Sigmoid colon (tissue), 7 donors: ENCODE data around the gene WDR83. TPM values are rescaled to one million over a fixed set of nuclear protein-coding genes. Genes with fewer than 3 reads are reported as not detected.
A peak's percentile ranks its signal among the peaks of the same experiment; 100 is the strongest.
"Not testable (repeated sequence)": the region's sequence is repeated elsewhere in the genome, so short reads cannot be mapped to it uniquely, and the experiment has no call there.

Experiments
- DNase-seq: peaks from one replicate; pipeline ENCODE4 v3.0.0-alpha.2; 2019
- H3K27ac ChIP-seq, 4 donors: fragments of 200-600 bp; sonication (generic); one replicate each; pipeline ENCODE4 v1.5.1; 2016 to 2019; ENCODE audit warnings: mild to moderate bottlenecking in 1 of 4
- H3K27me3 ChIP-seq, 3 donors: fragments of 200-600 bp; sonication (generic); one replicate each; pipeline ENCODE4 v1.5.1; 2019; ENCODE audit warnings: mild to moderate bottlenecking in 1 of 3
- H3K36me3 ChIP-seq, 4 donors: fragments of 200-600 bp; sonication (generic); one replicate each; pipeline ENCODE4 v1.5.1; 2016 to 2019
- H3K4me1 ChIP-seq, 4 donors: fragments of 200-600 bp; sonication (generic); one replicate each; pipeline ENCODE4 v1.5.1; 2017 to 2019
- H3K4me3 ChIP-seq, 4 donors: fragments of 200-600 bp; sonication (generic); one replicate each; pipeline ENCODE4 v1.5.1; 2017 to 2019; ENCODE audit warnings: mild to moderate bottlenecking in 2 of 4, moderate library complexity in 1 of 4
- H3K9me3 ChIP-seq, 4 donors: fragments of 200-600 bp in 3 of 4; sonication (generic) in 3 of 4; one replicate each; pipeline versions ENCODE4 v1.5.1 to v1.6.1; 2013 to 2019
- CTCF ChIP-seq, 4 experiments: fragments of 450-650 bp in 3 of 4; fragments of 200-600 bp in 1 of 4; IDR thresholded peaks; one replicate each; pipeline ENCODE4 v1.5.1; 2016 to 2019; ENCODE audit warnings: antibody characterized with exemption in 4 of 4, mild to moderate bottlenecking in 3 of 4, moderate library complexity in 2 of 4
- EP300 ChIP-seq, 4 donors: sonication (generic); formaldehyde crosslinking; IDR thresholded peaks; one replicate each; pipeline ENCODE4 v1.6.1; 2017; ENCODE audit warnings: antibody characterized with exemption in 4 of 4
- POLR2A ChIP-seq, 2 donors: fragments of 450-650 bp; IDR thresholded peaks; one replicate each; pipeline ENCODE4 v1.6.1; 2016; ENCODE audit warnings: antibody characterized with exemption in 2 of 2, mild to moderate bottlenecking in 2 of 2, moderate library complexity in 2 of 2
- POLR2AphosphoS5 ChIP-seq, 4 donors: sonication (generic); formaldehyde crosslinking; IDR thresholded peaks; one replicate each; pipeline ENCODE4 v1.6.1; 2017; ENCODE audit warnings: antibody characterized with exemption in 4 of 4
- WGBS, 2 donors: extraction: QIAGEN DNeasy Blood & Tissue Kit; methylation state at CpG; one replicate each; pipeline ENCODE4 v1.1.7; 2013; 5-methylcytosine and 5-hydroxymethylcytosine counted together
- intact Hi-C: fragments of 100-400 bp; cut with DNase I; formaldehyde crosslinking; loops from one replicate; pipeline ENCODE4 v1.15.1; 2023
- polyA plus RNA-seq, 3 donors: library from polyadenylated mRNA; stranded (reverse); fragments of 200-250 nt; gene quantifications; one replicate each; pipeline ENCODE4 v1.2.3, GENCODE V29; 2013
- total RNA-seq, 4 donors: library from RNA; depleted of rRNA; stranded (reverse); fragments of >200 nt; gene quantifications; one replicate each; pipeline ENCODE4 v1.1.0, GENCODE V29; 2016
- donor health status: healthy with polysubstance abuse.
- donor health status: Bipolar disorder and iron deficiency.
- donor health status: healthy.

Gene WDR83
- total and polyA plus RNA-seq, 7 donors, result 7.8 to 13.4 (median 11.0) TPM

- H3K4me1 ChIP-seq, result peaks cover 0 to 22% (median 18%) of the 10 kb centered on the region in 4 donors
- peaks cover 0 to 19% (median 8%) of the 10 kb centered on the region in 4 donors for H3K36me3 ChIP-seq
- intact Hi-C loops, result no loop called here
- H3K27me3 ChIP-seq, result no peaks in the 10 kb centered on the region
- WGBS, 2 donors, result 47 to 78% methylated on average over 1 of the region's 1 CpG
- H3K9me3 ChIP-seq, result no peaks in the 10 kb centered on the region
- peak overlapping the region; percentile 52 to 92 (median 74) for H3K4me3 ChIP-seq
- H3K27ac ChIP-seq, result no peak overlapping the region
- DNase-seq, result no peak
- TF ChIP-seq POLR2AphosphoS5 (IDR thresholded peaks at IDR 0.05) (no peak), POLR2A (IDR thresholded peaks at IDR 0.05) (no peak), EP300 (IDR thresholded peaks at IDR 0.05) (no peak), CTCF (IDR thresholded peaks at IDR 0.05) (no peak)
Observed at GRCh38 chr19:12695514-12695913, 28.9 kb downstream of the WDR83 start.

- 3% methylated on average over 36 of the region's 36 CpGs for WGBS, 2 donors
- Histone ChIP-seq H3K4me3 (peak overlapping the region; percentile 52 to 92 (median 74)), H3K4me1 (peaks cover 0 to 22% (median 18%) of the 10 kb centered on the region in 4 donors), H3K27me3 (no peaks in the 10 kb centered on the region), H3K36me3 (peaks cover 0 to 24% (median 12%) of the 10 kb centered on the region in 4 donors), H3K27ac (peak overlapping the region; percentile 83 to 92 (median 91)), H3K9me3 (no peaks in the 10 kb centered on the region)
- no peak for DNase-seq
- no peak for TF ChIP-seq POLR2A (IDR thresholded peaks at IDR 0.05)
- TF ChIP-seq CTCF (IDR thresholded peaks at IDR 0.05), result no peak
- no peak for TF ChIP-seq POLR2AphosphoS5 (IDR thresholded peaks at IDR 0.05)
- TF ChIP-seq EP300 (IDR thresholded peaks at IDR 0.05), result no peak
- intact Hi-C loops, result no loop called here
Observed at GRCh38 chr19:12695997-12696365, 29.4 kb downstream of the WDR83 start.

- H3K36me3 ChIP-seq, result peaks cover 6 to 31% (median 19%) of the 10 kb centered on the region in 4 donors
- TF ChIP-seq EP300 (IDR thresholded peaks at IDR 0.05) (no peak), POLR2AphosphoS5 (IDR thresholded peaks at IDR 0.05) (peak; percentile 84 to 96 (median 92)), CTCF (IDR thresholded peaks at IDR 0.05) (no peak), POLR2A (IDR thresholded peaks at IDR 0.05) (peak; percentile 44 to 58)
- WGBS, 2 donors, result 6% methylated on average over 59 of the region's 59 CpGs
- no peaks in the 10 kb centered on the region for H3K27me3 ChIP-seq
- intact Hi-C loops, result no loop called here
- H3K27ac ChIP-seq, result peak within 1 kb of the TSS; percentile 83 to 92 (median 91)
- H3K4me3 ChIP-seq, result peak within 1 kb of the TSS; percentile 52 to 92 (median 74)
- no peaks in the 10 kb centered on the region for H3K9me3 ChIP-seq
- H3K4me1 ChIP-seq, result peaks cover 0 to 22% (median 18%) of the 10 kb centered on the region in 4 donors
- peak; percentile 98 for DNase-seq
Observed at GRCh38 chr19:12696366-12697335, 30.0 kb downstream of the WDR83 start, which contains the start of gene FBXW9. Gene FBXW9 (minus strand): TSS chr19:12696631. CDS start chr19:12696581, 50 bp downstream.

- intact Hi-C loops, H3K27me3 ChIP-seq, H3K9me3 ChIP-seq, H3K4me3 ChIP-seq, H3K27ac ChIP-seq, DNase-seq: not testable (repeated sequence)
- WGBS, 2 donors, result 96% methylated on average over 22 of the region's 22 CpGs
- Histone ChIP-seq H3K4me1 (peaks cover 0 to 22% (median 18%) of the 10 kb centered on the region in 4 donors), H3K36me3 (peaks cover 14 to 38% (median 26%) of the 10 kb centered on the region in 4 donors)
Observed at GRCh38 chr19:12697425-12697824, 30.8 kb downstream of the WDR83 start.

GRCh38 chr19:12698138-12698537 lies 31.5 kb downstream of the WDR83 start:
- Histone ChIP-seq H3K4me1 (peaks cover 0 to 22% (median 18%) of the 10 kb centered on the region in 4 donors), H3K9me3 (no peaks in the 10 kb centered on the region), H3K36me3 (peaks cover 21 to 46% (median 32%) of the 10 kb centered on the region in 4 donors), H3K27me3 (no peaks in the 10 kb centered on the region), H3K27ac (no peak overlapping the region), H3K4me3 (no peak overlapping the region)
- WGBS, 2 donors, result 82 to 83% methylated on average over 6 of the region's 6 CpGs
- TF ChIP-seq CTCF (IDR thresholded peaks at IDR 0.05) (no peak), EP300 (IDR thresholded peaks at IDR 0.05) (no peak), POLR2AphosphoS5 (IDR thresholded peaks at IDR 0.05) (no peak), POLR2A (IDR thresholded peaks at IDR 0.05) (no peak)
- no peak for DNase-seq
- intact Hi-C loops, result no loop called here
